CD4-positive, alpha-beta T cell treated with Interleukin-10 for 1 hour (primary cell): Measurements from ENCODE around the gene POC5.

Experiments used
- DNase-seq: peaks from one replicate; pipeline ENCODE4 v3.0.0-alpha.2; 2020

POC5 gene

DNA sequence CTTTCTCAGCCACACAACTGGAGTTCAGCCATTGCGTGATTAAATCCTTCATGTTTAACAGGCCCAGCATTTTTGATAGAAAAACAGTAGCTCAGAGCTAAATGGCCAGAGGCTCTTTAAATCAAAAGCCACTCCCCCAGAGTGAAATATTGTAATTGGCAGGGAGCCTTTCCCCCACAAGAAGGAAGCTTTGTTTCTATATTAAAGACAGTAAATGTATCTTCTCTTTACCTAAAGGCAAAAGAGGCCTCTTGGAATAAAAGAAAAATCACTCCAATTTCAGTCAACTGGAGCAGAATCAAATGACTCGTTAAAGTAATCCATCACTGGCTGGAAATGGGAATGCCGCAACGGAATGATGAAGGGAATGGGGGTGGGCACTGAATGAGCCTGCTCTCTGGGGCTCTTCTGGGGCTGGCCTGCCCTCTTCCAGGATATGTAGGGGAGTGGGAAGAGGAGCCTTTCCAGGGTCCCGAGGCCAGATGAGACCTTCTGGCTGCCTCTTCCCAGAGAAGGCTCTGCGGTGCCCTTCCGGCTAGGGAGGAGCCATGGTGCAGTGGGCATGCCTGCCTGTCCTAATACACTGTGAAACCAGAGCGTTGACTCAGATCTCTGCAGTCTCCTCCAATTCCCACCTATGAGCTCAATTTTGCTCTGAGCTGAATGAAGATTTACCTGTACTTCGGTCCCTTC lies 60.8 kb downstream of the POC5 start:
- DNase-seq, result no peak

GRCh38 chr5:75654693-75655295 lies 62.4 kb downstream of the POC5 start:
- DNase-seq, result no peak

DNA sequence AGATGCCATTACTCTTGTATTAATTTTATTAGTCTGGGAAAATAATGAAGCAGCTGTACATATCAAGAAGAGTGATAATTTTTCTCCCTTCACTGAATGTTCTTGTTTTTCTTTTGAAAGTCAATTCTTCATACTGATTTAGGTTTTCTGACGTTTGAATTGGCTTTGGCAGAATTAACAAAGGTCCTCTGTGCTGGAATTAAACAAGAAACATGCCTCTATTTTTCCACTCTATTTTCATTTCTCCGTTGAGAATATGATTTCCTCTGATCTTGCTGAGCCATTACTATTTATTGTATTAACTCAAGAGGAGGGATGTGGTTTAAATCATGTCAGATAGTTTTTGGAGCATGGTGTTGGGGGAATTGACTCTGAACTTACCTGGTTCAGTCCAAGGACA lies 63.7 kb downstream of the POC5 start:
- no peak for DNase-seq

GRCh38 chr5:75651575-75652238 lies 65.5 kb downstream of the POC5 start:
- DNase-seq, result no peak

- DNase-seq, result no peak
Observed at GRCh38 chr5:75648712-75649111, 68.5 kb downstream of the POC5 start.

DNA sequence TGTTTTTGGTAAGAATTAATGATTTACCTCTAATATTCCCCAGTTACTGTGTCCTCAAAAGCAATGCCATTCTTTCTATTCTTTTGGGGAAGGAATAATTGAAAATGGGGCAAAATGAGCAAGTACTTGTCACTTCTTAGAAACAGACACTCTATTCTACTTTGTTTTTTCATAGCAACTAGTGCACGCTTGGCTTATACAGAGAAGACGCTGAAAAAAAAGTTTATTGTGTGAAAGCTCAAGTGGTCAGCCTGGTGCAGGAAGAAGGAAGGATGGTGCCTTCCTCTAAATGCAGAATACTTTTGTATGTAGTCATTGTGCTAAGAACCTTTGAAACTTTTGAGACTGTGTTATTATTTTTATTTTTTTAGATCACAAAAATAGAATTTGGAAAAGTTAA lies 76.4 kb downstream of the POC5 start:
- no peak for DNase-seq

- DNase-seq, result no peak
Observed at GRCh38 chr5:75640395-75640794, 76.8 kb downstream of the POC5 start.

- no peak for DNase-seq
Observed at GRCh38 chr5:75639535-75640311, 77.5 kb downstream of the POC5 start.

GRCh38 chr5:75637949-75638348 lies 79.3 kb downstream of the POC5 start:
- no peak for DNase-seq

- DNase-seq, result no peak
Observed at GRCh38 chr5:75632321-75632720, 84.9 kb downstream of the POC5 start.

GRCh38 chr5:75630875-75631274 lies 86.4 kb downstream of the POC5 start:
- DNase-seq, result no peak

- no peak for DNase-seq
Observed at GRCh38 chr5:75627801-75628200, 89.4 kb downstream of the POC5 start.

DNA sequence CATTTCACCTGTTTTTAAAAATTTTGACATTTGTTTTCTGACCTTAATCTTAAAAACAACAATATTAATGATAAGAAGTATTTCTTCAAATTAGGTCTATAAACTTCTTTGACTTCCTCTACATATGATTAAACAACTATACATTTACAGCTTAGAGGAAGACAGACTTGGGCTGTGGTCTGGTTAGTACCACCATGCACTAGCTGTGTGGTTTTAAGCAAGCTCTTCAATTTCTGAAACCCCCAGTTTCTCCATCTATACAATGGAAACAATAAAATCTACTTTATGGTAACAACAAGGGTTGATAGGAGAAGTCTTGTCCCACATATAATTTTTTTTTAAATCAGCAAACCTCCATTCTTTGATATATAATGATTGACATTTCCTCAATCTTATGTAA lies 90.3 kb downstream of the POC5 start:
- no peak for DNase-seq
